Lower lobe of right lung (tissue), 2 donors: ENCODE results near the gene WDR4. TPM values are rescaled to one million over a fixed set of nuclear protein-coding genes. Genes with fewer than 3 reads are reported as not detected.
"Not testable (repeated sequence)": the region's sequence is repeated elsewhere in the genome, so short reads cannot be mapped to it uniquely, and the experiment has no call there.

ENCODE experiments used
- ATAC-seq, 2 donors: fragments of 200-7000 bp; cut with Tn5 transposase; one replicate each; pipeline ENCODE4 v1.9.1; 2020 to 2022; ENCODE audit warnings: mild to moderate bottlenecking in 2 of 2, moderate library complexity in 2 of 2
- DNase-seq: peaks from one replicate; pipeline ENCODE4 v3.0.0-alpha.2; 2020
- H3K27ac ChIP-seq: fragments of 200-600 bp; one replicate; pipeline ENCODE4 v1.8.0; 2022
- H3K27me3 ChIP-seq: fragments of 200-600 bp; one replicate; pipeline ENCODE4 v1.8.0; 2022; ENCODE audit warnings: low read depth
- H3K36me3 ChIP-seq: fragments of 200-600 bp; one replicate; pipeline ENCODE4 v1.8.0; 2022; ENCODE audit warnings: mild to moderate bottlenecking
- H3K4me1 ChIP-seq: fragments of 200-600 bp; one replicate; pipeline ENCODE4 v1.8.0; 2022
- H3K4me3 ChIP-seq: fragments of 200-600 bp; one replicate; pipeline ENCODE4 v1.8.0; 2022; ENCODE audit warnings: mild to moderate bottlenecking
- H3K9me3 ChIP-seq: fragments of 200-600 bp; one replicate; pipeline ENCODE4 v1.8.0; 2022
- intact Hi-C: fragments of 100-400 bp; cut with DNase I; formaldehyde crosslinking; loops from one replicate; pipeline ENCODE4 v1.11.0; 2022
- long read RNA-seq: library from polyadenylated mRNA; unstranded; transcript quantifications from one replicate; pipeline ENCODE4 v2.0.0, GENCODE V29; 2021
- total RNA-seq: library from RNA; stranded (reverse); fragmentation: NEBNext Ultra II Directional; extraction: Animal tissue kit (Norgen Biotek cat#: 25700); gene quantifications from one replicate; pipeline ENCODE4 v1.2.1, GENCODE V29; 2021
- TF ChIP-seq, protein P1 (sequence below): fragments of 200-600 bp; IDR thresholded peaks from one replicate; pipeline ENCODE4 v1.8.0; 2022; ENCODE audit warnings: antibody characterized with exemption, mild to moderate bottlenecking
- donor health status: DM: no; HTN: yes; CAD: no; lungs with severe emphysema.

The WDR4 gene, protein sequence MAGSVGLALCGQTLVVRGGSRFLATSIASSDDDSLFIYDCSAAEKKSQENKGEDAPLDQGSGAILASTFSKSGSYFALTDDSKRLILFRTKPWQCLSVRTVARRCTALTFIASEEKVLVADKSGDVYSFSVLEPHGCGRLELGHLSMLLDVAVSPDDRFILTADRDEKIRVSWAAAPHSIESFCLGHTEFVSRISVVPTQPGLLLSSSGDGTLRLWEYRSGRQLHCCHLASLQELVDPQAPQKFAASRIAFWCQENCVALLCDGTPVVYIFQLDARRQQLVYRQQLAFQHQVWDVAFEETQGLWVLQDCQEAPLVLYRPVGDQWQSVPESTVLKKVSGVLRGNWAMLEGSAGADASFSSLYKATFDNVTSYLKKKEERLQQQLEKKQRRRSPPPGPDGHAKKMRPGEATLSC
- 17.1 TPM for total RNA-seq
- long read RNA-seq, transcript WDR4-202 (11 exons, 2,122 nt) = major isoform, 8 of 29 reads
- long read RNA-seq, transcript WDR4-201 (12 exons, 1,471 nt) = minor isoform, 6 of 29 reads
- long read RNA-seq, partial matches to known transcripts = 2 of 29 reads
- long read RNA-seq, other reads (novel, unspliced or antisense) = 13 of 29 reads

DNA sequence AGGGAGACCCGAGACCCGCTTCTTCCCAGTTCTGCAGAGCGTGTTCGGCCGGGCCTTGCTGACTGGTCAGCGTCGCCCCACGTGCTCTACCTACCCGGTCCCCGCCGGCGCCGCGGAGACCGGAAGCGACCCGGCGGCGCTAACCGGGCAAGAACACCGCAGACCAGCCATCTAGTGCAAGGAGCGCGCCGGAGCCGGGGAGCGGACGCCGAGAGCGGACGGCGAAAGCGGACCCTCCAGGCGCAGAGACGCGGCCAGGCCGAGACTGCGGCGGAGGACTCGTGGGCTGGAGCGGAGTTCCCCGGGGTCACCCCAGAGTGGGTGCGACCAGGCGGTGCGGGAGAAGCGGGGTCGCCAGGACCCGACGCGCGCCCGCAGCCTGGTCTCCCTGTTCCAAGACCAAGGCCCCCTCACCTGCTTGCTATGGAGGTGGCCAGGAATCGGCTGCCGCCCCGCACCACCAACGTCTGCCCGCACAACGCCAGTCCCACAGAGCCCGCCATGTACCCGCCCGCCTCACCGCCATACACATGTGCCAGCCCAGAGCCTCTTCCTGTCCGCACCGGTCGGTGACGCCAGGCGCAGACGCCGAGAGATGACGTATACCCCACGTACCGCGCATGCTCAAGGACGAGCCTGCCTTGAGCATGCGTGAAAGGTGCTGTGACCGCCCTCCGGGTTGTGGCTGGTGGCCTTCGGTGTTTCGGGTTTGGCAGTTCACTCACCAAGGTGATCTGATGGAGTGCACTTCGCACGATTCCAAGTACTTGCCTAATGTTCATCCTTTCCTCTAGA, at the start of gene WDR4:
TSS of gene WDR4 (minus strand) at position 547 of the 795 bp plus-strand sequence. CDS start at position 503, 44 bp downstream.
- TF ChIP-seq, protein P1, sequence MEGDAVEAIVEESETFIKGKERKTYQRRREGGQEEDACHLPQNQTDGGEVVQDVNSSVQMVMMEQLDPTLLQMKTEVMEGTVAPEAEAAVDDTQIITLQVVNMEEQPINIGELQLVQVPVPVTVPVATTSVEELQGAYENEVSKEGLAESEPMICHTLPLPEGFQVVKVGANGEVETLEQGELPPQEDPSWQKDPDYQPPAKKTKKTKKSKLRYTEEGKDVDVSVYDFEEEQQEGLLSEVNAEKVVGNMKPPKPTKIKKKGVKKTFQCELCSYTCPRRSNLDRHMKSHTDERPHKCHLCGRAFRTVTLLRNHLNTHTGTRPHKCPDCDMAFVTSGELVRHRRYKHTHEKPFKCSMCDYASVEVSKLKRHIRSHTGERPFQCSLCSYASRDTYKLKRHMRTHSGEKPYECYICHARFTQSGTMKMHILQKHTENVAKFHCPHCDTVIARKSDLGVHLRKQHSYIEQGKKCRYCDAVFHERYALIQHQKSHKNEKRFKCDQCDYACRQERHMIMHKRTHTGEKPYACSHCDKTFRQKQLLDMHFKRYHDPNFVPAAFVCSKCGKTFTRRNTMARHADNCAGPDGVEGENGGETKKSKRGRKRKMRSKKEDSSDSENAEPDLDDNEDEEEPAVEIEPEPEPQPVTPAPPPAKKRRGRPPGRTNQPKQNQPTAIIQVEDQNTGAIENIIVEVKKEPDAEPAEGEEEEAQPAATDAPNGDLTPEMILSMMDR = no peak
- intact Hi-C loops = no loop called here
- ATAC-seq (peak; percentile 99 to 100), DNase-seq (peak; percentile 97)
- peak within 1 kb of the TSS; percentile 100 for H3K4me3 ChIP-seq
- H3K36me3 ChIP-seq = peaks cover 25% of the 10 kb centered on the region
- H3K9me3 ChIP-seq = no peaks in the 10 kb centered on the region
- no peaks in the 10 kb centered on the region for H3K27me3 ChIP-seq
- peaks cover 20% of the 10 kb centered on the region for H3K4me1 ChIP-seq
- H3K27ac ChIP-seq = peak within 1 kb of the TSS; percentile 94

DNA sequence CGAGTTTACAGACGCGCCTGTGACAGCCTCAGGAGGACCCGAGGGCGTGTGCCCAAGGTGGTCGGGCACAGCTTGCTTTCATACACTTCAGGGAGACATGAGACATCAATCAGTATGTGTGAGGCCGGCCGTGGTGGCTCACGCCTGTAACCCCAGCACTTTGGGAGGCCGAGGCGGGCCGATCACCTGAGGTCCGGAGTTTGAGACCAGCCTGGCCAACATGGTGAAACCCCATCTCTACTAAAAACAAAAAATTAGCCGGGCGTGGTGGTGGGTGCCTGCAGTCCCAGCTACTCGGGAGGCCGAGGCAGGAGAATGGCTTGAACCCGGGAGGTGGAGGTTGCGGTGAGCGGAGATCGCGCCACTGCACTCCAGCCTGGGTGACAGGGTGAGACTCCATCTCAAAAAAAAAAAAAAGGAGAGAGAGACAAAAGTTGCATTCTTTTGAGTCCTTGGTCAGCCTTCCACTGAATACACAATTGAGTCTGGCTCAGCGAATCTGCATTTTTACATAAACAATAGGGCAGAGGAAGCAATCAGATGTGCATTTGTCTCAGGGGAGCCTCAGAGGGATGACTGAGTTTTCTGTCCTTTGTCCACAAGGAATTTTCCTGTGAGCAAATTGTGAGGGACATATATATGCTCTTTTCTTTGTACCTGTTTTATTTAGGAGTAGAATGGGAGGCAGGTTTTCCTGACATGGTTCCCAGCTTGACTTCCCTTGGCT, 48.3 kb upstream of the WDR4 start:
- H3K36me3 ChIP-seq, H3K4me3 ChIP-seq, H3K27ac ChIP-seq, H3K9me3 ChIP-seq, intact Hi-C loops, H3K4me1 ChIP-seq, DNase-seq, ATAC-seq, H3K27me3 ChIP-seq: not testable (repeated sequence)

DNA sequence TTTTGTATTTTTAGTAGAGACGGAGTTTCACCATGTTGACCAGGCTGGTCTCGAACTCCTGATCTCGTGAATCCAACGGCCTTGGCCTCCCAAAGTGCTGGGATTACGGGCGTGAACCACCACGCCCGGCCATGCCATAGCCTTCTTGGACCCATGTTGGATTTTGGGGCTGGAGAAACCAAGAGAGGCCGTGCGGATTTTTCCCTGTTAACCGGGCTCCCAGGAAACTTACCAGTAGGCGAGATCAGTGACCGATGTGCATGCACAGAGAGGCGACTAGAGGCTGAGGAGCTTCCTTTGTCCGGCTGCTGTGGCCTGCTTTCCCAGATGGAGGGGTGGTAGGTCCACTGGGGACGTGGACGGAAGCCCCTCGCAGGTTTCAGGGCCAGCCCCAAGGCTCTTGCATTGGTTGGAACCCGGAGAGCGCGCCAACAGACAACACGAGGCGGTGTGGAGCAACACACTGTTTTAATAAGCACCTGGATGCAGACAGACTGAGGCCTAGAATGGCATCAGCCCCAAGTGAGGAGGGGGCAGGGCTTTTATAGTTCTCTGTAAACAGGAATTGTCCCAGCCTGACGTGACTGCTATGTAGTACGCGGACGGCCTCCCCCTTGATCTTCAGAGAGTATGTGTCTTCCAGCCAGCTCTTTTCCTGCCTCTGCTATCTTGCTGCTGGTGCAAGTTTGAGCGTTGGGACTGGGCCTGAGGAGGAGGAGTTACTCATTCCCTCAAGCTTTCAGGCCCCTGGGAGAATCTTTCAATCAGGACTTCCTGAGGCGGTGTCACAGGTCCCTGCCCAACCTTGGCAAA, 46.0 kb upstream of the WDR4 start, which contains the start of gene ERVH48-1:
TSS of gene ERVH48-1 (minus strand) at position 517 of the 813 bp plus-strand sequence. CDS start 6,624 bp downstream, outside the sequence.
- Histone ChIP-seq H3K27ac (no peak within 1 kb of the TSS), H3K4me1 (peaks cover 8% of the 10 kb centered on the region), H3K36me3 (no peaks in the 10 kb centered on the region), H3K27me3 (no peaks in the 10 kb centered on the region), H3K4me3 (no peak within 1 kb of the TSS), H3K9me3 (no peaks in the 10 kb centered on the region)
- TF ChIP-seq, protein P1 = no peak
- ATAC-seq = no peak
- no peak for DNase-seq
- intact Hi-C loops = no loop called here

DNA sequence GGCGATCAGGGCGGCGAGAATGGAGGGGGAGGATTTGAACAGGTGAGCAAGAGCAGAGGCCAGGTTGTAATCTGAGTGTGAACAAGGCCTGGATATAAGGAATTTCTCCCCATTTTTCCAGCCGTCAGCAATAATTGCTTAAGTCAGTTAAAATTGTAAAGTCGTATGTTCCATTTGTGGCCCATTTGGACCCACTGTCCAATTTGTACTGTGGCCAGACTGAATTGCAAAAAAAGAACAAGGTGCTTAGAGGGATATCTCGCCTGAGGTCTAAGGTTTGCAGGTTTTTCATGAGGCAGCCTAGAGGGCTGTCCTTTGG, 45.1 kb upstream of the WDR4 start:
- Histone ChIP-seq H3K4me3 (no peak overlapping the region), H3K4me1 (peaks cover 8% of the 10 kb centered on the region), H3K9me3 (no peaks in the 10 kb centered on the region), H3K27ac (no peak overlapping the region), H3K27me3 (no peaks in the 10 kb centered on the region), H3K36me3 (no peaks in the 10 kb centered on the region)
- DNase-seq (no peak), ATAC-seq (peak in 1 of 2 donors; percentile 6)
- TF ChIP-seq, protein P1 = no peak
- intact Hi-C loops = no loop called here

DNA sequence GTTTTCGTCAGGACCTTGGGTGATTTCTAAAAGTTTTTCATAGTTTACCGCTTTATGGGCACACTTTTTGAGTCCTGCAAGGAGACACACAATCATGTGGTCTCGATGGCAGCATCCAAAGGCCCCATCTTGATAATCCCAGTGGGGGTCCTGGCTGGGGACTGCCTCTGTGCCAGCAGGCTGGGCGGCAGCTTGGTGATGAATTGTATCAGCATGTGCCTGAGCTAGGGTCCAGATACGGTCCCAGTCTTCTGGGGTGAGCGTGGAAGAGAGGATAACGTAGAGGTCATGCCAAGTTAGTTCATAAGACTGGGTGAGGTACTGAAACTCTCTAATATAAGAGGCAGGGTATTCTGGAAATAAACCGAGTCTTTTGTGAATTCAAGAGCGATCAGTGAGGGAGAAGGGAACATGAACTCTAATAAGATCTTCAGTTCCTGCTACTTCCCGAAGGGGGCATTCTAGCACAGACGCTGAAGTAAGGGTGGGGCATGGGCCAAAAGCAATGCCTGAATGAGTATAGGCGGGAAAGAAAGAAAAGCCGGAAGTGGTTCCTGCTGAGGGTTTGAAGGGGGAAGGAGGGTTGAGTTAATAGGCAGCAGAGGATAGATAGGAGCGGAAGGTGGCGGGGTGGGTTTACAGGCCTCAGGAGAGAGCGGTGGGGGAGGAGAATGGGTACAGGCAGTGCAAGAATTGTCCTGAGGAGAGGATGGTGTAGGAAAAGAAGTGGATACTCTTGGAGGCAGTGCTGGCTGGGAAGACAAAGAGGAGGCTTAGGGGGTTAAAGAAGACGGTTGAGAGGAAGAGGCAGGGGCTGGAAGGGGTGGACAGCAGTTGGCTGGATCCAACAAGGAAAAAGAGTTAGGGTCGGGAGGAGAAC, 44.5 kb upstream of the WDR4 start:
- peaks cover 8% of the 10 kb centered on the region for H3K4me1 ChIP-seq
- H3K9me3 ChIP-seq = no peaks in the 10 kb centered on the region
- H3K4me3 ChIP-seq = no peak overlapping the region
- DNase-seq (peak; percentile 61), ATAC-seq (peak; percentile 93 to 95)
- no peaks in the 10 kb centered on the region for H3K36me3 ChIP-seq
- intact Hi-C loops = no loop called here
- no peaks in the 10 kb centered on the region for H3K27me3 ChIP-seq
- TF ChIP-seq, protein P1 = peak; percentile 67
- no peak overlapping the region for H3K27ac ChIP-seq
